M059J (cell line): ENCODE measurements around the gene HYCC1. TPM values are rescaled to one million over a fixed set of nuclear protein-coding genes. Genes with fewer than 3 reads are reported as not detected.

Experiments used
- DNase-seq: peaks from one replicate; pipeline ENCODE4 v3.0.0-alpha.2; 2012; ENCODE audit warnings: low read depth
- total RNA-seq: library from RNA; depleted of rRNA; stranded (reverse); fragments of >200 nt; shearing (Covaris generic); gene quantifications from 2 replicates; pipeline ENCODE4 v1.2.3, GENCODE V29; 2014

Gene HYCC1
- total RNA-seq, 1 experiment from 2014 or later: 76.4 TPM

DNA sequence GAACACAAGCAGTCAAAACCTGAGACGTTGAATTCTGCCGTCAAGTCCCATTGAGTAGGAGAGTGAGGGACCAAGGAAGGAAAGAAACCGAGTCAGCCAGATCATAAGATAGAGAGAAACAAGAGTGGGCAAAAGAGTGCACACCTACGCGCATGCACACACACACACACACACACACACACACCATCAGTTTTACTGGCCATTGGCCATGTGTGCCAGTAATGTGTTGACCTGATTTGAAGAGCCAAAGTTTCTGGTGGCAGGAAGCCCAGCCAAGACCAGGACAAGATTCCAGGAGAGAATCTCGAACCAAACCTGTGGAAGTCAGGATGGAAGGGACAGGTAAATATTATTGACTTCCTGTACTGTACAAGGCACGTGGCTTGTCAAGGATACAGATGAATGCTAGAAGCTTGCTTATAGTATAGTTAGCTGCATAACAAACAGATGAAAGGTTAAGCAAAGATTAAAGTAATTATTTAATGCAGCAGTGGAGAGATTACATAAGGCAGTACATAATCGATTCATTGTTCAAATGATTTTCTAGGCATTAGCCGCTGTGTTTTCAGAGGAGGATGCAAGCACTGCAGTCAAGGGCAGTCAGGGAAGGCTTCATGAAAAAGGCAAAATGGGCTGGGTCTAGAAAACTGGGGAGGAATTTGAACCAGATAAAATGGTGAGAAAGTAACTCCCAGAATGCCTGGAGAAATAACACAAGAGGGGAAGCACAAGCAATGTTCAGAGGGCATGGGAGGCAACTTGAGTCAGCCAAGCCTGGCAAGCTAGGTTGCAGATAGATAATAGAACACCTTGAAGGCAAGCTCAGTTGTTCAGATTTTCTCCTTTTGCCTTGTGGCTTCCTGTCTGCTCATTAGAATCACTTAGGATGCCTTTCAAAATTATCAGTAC, 2.7 kb upstream of the HYCC1 start:
- DNase-seq: no peak

DNA sequence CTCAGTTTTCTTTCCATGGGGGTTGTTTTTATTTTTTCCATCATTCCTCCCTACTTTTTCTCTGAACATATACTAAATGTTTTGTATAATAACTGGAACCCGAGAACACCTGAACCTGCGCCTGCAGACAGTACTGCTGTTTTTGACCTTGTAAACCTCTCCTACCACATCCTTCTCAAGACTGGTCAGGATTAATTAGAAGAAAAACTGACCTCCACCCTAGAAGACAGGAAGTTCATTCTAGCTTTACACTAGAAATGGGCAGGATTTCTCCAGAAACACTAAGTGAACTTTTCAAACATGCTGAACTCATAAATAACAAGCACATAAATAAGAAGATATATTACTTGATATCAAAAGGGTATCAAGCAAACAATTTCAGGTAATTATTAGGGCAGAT, 751 bp upstream of the HYCC1 start:
- DNase-seq: no peak

DNA sequence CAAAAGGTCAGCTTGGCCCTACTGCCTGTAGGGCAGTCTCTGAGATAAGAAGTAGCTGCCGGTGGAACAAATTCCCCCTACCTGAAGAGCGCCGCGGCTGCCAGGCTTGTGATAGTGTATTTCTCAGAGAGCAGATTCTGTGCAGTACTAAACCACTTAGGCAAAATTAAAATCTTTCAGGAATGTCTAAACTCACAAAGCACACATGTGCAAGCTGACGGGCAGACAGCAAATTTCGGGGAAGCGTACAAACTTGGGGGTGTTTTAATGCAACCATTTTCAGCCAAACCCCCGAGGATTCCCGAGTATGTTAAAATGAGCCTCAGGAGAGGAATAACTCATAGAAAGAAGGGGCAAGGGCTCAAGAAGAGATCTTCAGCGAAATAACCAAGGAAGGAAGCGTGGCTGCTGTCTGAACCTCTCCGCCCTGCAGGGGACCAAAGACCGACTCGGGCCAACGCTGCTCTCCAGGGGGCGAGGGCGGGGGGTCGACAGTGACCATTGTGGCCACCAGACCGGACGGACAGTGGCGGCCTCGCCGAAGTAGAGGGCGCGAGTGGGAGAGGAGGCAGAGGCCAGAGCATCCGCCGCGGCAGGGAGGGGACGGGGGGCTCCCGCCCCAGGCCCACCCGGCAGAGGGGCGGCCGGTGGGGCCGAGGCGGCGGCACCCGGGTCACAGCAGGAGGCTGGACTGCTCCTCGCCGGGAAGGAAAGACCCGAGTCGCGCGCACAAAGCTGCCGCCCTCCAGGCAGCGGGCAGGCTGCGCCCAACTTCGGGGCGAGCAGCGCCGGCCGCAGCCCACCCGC, 819 bp downstream of the HYCC1 start:
- DNase-seq: peak; percentile 55

DNA sequence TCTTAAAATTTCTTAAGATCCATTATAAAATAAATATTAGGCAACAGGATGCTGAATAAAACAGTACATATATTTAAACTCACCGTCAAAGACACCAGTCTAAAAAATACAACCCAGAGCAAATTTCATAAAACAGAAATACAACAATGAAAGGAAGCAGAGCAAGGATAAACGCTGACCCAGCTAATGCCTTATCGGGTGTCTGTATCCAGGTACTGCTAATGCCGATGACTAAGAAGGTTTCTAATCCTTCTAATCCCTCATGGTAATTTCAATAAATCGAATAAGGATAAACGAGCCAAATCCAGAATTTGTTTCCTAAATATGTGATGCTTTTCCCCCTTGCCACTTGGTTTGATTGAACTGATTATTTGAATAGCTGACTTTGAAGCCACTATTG, 1.7 kb downstream of the HYCC1 start:
- DNase-seq: no peak

DNA sequence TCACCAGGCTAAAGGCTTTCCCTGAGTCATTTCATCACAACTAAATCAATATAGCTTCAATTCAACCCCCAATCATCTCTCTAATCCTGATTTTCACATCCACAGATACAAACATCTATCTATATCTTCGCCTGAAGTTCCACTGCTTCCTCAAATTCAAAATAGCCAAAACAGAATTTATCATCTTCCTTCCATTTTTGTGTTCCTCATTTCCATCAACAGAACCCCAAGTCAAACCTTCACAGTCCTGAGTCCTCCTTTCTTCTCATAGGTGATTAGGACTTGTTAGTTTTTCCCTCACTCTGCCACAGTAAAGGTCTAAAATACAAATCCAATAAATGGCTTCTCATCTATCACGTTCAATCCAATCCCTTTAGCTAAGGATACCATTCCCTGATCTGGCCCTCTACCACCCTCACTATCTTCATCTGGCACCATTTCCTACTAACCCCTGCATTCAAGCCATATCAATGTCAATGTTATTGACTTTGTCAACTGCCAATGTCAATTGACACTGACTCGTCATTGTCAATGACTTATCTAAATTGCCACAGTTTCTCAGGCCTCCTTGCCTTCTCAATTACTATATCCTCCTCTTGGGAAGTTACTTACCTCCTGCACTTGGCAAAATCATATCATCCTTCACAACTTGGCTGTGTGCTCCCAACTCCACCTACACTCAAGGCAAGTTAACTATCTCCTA, 2.6 kb downstream of the HYCC1 start:
- DNase-seq: no peak

- no peak for DNase-seq
These were observed 4.6 kb downstream of the HYCC1 start for GRCh38 chr7:23009303-23009702.

GRCh38 chr7:23004247-23004520, 9.7 kb downstream of the HYCC1 start:
- DNase-seq: no peak

DNA sequence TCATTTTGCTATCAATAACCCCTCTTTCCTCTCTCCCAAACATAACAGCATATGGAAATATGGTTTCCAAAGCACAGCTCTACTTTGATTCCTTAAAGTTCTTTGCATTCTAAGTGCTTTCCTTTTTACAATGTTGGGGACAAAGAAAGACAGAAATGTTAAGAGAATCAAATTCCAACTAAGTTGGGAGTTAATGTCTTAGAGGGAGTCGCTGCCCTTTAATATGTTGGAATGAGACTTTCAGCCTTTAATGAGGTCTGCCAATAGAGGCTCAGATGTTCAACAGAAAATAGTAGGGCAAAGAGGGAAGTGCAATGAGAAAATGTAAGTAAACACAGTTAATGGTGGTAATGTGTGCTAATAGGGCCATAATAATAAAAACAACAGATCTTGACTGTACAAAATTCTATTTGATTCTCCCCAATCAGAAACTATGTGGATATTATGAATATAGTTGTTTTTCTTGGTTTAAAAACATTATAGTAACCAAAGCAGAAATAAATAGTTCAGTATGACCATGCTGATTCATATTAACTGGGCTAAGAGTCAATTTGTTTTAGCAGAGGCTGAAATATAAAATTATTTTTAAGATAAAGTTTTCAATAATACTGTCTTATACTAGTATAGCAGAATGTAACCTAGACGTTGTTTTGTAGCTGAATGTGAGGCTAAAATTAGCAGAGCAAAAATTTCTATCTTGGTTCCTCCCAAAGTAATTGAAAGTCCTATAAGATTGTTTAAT, 10.3 kb downstream of the HYCC1 start:
- no peak for DNase-seq

DNA sequence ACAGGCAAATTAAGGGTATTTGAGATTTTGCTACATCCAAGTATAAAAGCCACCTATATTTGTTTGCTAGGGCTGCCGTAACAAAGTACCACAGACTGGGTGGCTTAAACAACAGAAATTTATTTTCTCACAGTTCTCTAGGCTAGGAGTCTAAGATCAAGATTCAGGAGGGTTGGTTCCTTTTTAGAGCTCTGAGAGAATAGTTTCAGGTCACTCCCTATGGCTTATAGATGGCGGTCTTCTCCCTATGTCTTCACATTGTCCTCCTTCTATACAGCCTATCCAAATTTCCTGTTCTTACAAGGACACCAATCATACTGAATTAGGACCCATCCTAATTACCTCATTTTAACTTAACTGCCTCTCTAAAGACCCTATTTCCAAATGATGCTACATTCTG, 11.2 kb downstream of the HYCC1 start:
- no peak for DNase-seq

- DNase-seq: no peak
These were observed 12.3 kb downstream of the HYCC1 start for GRCh38 chr7:23001610-23002009.

DNA sequence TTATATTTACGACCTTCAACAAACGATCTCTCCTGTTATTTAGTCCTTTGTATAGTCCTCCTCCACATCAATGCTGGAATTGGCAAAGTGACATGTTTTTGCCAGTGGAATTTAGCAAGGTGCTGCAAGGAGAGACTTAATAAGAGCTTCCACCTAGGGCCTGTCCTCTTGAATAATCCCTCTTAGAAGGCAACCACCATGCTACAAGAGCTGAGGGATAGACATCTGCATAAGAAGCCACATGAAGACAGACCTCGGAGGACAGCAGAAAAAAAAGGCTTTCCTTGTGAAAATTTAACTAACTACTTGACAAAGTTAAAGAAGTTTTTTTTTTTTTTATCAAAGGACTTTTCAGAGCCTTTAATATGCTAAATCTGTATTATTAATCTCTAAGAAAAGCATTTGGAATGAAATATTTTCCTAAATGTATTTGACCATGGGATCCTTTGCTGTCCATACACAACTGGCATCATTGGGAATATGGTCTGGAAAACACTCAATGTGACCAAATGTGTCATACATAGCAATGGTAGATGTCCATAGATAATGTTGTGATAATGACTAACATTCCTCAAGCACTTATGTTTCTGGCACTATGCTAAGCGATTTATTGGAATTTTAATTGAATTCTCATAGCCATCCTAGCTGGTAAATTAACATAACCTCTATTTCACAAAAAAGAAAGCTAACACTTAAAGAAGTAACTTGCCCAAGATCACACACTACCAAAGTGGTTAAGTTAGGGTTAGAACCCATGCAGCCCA, 13.2 kb downstream of the HYCC1 start:
- peak; percentile 43 for DNase-seq

DNA sequence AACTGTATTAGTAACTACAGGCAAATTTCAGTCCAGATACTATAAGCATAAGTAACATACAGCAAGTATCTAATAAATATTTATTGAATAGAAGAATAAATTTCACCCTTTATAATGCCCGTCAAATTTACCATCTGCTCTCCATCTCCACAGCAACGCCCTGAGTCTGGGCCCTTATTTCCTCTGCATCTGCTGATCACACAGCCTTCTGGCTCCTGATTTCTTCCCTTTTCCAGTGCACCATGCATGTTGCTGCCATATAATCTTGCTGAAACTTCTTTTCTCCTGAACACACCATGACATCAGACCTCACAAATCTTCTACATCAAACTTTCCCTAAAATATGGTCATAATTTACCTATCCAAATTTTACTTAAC, 15.4 kb downstream of the HYCC1 start:
- no peak for DNase-seq

GRCh38 chr7:22997871-22998518, 15.9 kb downstream of the HYCC1 start:
- no peak for DNase-seq

DNA sequence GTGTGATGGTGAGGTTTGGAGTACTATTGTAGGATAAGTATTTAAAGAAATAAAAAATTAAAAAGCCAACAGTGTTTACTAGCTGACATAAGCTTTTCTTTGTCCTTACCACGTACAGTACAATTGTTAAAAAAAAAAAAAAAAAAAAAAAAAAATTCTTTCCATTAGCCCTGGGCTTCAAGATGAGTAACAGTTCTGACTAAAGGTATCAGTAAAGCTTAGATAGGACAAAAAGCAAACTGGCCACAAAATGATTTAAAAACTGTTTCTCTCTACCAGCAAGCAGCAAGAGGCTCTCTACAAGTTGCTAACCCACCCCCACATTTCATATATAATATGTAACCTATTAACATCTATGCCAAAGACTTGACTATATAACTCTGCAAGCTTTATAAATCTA, 17.5 kb downstream of the HYCC1 start:
- DNase-seq: peak; percentile 35

GRCh38 chr7:22995011-22995410, 18.9 kb downstream of the HYCC1 start:
- DNase-seq: no peak

DNA sequence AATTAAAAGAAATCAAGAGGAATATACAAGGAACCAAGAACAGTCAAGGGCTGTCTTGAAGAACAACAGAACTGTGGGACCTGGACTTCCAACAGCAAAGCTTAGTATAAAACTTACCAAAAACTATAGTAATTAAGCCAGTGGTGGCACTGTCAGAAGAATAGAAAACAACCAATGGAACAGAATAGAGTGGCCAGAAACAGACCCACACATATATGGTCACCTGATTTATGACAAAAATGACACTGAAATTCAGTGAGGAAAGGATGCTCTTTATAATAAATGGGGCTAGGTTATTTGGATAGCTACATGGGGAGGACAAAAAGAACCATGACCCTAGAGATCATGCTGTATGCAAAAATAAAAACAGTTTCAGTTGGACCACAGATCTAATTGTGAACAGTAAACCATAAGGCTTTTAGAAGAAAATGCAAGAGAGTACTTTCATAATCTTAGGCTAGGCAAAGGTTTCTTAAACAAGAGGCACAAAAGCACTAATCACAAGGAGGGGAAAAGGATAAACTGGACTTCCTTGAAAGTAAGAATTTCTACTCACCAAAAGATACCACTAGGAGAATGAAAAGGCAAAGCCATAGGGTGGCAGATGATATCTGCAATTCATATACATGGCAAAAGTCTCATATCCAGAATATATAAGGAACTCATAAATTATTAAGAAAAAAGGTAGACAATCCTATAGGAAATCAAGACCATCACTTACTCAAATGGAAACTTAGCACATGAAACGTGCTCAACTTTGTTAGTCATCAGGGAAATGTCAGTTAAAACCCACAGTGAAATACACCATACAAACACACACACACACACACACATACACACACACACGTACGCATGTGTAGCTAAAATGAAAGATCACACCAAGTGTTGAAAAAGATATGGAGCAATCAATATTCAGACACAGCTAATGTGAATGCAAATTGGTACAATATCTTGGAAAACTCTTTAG, 20.8 kb downstream of the HYCC1 start:
- no peak for DNase-seq

DNA sequence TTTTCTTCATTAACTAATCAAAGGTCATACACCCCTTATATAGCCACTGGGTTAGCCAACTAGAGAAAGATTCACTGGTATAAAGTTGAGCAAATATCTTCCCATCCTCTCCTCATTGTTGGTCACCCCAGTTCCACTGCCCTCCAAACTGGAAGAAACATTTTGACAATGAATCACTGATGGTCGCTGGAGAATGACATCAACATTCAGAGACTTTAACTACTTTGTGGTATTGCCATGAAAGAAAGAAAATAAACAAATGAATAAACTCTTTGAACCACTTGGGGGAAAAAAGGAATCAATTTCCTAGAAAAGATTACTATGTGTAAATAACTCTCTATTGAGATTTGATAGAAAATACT, 23.4 kb downstream of the HYCC1 start:
- DNase-seq: peak; percentile 94

DNA sequence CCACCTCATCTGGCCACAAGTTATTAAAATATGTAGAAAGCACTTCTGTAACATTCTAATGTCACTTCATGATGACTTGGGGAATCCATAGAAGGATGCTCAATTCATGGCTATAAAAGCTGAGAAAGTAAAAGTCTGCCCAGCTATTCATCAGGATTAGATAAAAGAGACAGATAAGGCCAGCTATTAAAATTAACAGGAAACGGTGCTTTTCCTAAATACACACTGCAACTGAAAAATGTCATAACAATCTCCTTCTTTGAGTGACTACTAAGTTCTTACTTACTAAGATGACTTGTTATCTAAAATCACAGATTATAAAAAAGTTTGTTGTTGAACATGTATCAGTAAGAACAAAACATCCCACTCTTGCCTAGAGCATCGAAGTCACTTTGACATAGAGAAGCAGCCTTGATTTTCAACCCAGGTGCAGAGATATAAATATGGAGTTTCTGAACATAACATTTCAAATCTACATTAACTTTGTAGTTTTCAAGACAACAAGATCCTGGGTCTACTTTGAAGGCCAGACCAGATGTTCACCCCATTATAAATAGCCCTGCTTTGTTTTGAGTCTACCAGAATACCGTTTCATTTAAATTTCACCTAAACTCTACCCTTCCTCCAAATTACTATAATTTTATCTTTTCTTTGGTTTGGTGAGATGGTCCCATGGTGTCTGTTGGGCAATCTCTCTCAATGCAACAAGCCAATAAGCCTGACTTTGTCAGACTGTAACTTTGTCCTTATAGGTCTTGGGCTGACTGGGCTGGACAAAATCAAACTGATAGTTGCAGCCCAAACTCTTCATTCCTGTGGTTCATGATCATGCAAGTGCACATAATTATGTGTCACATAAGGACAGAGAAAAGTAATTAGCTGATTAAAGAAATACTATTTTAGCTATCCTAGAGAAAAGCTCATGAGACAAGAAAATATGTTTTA, 24.0 kb downstream of the HYCC1 start:
- DNase-seq: peak; percentile 62
